Gastroesophageal sphincter (tissue), 3 donors: ENCODE data around the gene SIRT4.

Experiments used
- EP300 ChIP-seq: sonication (generic); formaldehyde crosslinking; IDR thresholded peaks from one replicate; pipeline ENCODE4 v1.6.1; 2017; ENCODE audit warnings: antibody characterized with exemption, mild to moderate bottlenecking
- POLR2A ChIP-seq, 2 donors: fragments of 450-650 bp; IDR thresholded peaks; one replicate each; pipeline ENCODE4 v1.6.1; 2017; ENCODE audit warnings: antibody characterized with exemption in 2 of 2, mild to moderate bottlenecking in 2 of 2, moderate library complexity in 1 of 2
- POLR2AphosphoS5 ChIP-seq: sonication (generic); formaldehyde crosslinking; IDR thresholded peaks from one replicate; pipeline ENCODE4 v1.6.1; 2017; ENCODE audit warnings: antibody characterized with exemption
- TF ChIP-seq, protein P1 (sequence below), 4 experiments: fragments of 200-600 bp in 2 of 4; fragments of 450-650 bp in 2 of 4; sonication (generic) in 1 of 4; IDR thresholded peaks; one replicate each; pipeline ENCODE4 v1.5.1; 2017 to 2019; ENCODE audit warnings: antibody characterized with exemption in 4 of 4, mild to moderate bottlenecking in 2 of 4, moderate library complexity in 2 of 4

DNA sequence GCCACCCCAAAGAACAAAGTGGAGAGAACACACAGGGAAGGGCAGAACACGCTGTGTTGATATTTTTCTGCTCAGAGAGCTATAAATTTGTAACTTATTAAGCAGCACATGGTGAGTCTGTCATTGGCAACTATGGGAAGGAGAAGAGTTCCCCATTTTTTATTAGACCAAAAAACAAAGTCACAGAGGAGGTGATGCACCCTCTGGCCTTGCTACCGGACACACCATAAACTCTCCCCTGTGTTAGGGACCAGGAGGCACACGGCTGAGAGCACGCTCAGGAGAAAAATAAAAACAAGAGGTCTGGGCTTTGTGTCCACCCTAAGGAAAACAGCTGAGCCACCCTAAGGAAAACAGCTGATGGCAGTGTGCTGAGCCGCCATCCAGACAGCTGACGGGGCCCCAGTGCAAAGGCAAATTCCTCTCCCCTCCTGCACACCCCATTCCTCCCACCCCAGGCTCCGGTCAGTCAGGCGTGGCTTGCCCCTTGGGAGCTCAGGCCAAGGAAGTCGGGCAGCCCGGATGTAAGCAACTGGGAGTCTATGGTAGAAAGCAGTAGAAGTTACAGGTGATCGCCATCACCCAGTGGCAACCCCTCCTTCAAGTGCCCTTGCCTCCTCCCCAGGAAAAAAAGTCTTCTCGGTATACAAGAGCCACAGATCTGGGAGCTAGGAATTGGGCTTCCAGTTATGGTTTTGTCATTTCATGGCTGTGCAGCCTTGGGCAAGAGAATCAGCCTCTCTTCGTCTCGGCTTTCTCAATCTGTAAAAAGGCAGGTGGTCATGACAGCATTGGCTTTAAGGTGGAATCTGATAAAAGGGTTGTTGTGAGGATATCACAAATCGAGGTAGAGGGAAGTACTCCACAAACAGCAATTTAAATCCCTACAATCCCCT is 39.0 kb upstream of the SIRT4 start:
- TF ChIP-seq POLR2AphosphoS5 (no peak), POLR2A (IDR thresholded peaks at IDR 0.05) (no peak), EP300 (no peak)
- TF ChIP-seq, protein P1, sequence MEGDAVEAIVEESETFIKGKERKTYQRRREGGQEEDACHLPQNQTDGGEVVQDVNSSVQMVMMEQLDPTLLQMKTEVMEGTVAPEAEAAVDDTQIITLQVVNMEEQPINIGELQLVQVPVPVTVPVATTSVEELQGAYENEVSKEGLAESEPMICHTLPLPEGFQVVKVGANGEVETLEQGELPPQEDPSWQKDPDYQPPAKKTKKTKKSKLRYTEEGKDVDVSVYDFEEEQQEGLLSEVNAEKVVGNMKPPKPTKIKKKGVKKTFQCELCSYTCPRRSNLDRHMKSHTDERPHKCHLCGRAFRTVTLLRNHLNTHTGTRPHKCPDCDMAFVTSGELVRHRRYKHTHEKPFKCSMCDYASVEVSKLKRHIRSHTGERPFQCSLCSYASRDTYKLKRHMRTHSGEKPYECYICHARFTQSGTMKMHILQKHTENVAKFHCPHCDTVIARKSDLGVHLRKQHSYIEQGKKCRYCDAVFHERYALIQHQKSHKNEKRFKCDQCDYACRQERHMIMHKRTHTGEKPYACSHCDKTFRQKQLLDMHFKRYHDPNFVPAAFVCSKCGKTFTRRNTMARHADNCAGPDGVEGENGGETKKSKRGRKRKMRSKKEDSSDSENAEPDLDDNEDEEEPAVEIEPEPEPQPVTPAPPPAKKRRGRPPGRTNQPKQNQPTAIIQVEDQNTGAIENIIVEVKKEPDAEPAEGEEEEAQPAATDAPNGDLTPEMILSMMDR (IDR thresholded peaks at IDR 0.05), result no peak
